Bronchial epithelial cell (primary cell): ENCODE measurements around the gene GDNF. TPM values are rescaled to one million over a fixed set of nuclear protein-coding genes. Genes with fewer than 3 reads are reported as not detected.

Source experiments
- DNase-seq: peaks from one replicate; pipeline ENCODE4 v3.0.0-alpha.2; 2010; ENCODE audit warnings: low read depth
- FAIRE-seq: peaks from 2 replicates; lab custom pipeline; 2011; peaks lifted over from hg19 to GRCh38; lab: Jason Lieb, UNC
- H3K27me3 ChIP-seq: 2 replicates; pipeline ENCODE4 v1.5.1; 2011; ENCODE audit warnings: low read length; ENCODE audit not compliant: control insufficient read depth, insufficient read depth
- H3K36me3 ChIP-seq: 2 replicates; pipeline ENCODE4 v1.5.1; 2011; ENCODE audit warnings: low read length; ENCODE audit not compliant: control insufficient read depth, insufficient read depth
- H3K4me3 ChIP-seq: 2 replicates; pipeline ENCODE4 v1.5.1; 2011; ENCODE audit warnings: mild to moderate bottlenecking, low read depth, low read length, control low read depth
- CTCF ChIP-seq: IDR thresholded peaks from 2 replicates; pipeline ENCODE4 v1.5.1; 2011; ENCODE audit warnings: mild to moderate bottlenecking, moderate library complexity, low read length, control low read depth, inconsistent platforms; ENCODE audit not compliant: insufficient read depth, severe bottlenecking
- total RNA-seq: library from RNA; depleted of rRNA; stranded (reverse); fragments of >200 nt; gene quantifications from 2 replicates; pipeline ENCODE4 v1.2.1, GENCODE V29; 2014

GDNF gene
- total RNA-seq, 1 donor from 2014 or later, result under 0.01 TPM

- H3K36me3 ChIP-seq, result no peaks in the 10 kb centered on the region
- no peak overlapping the region for H3K4me3 ChIP-seq
- DNase-seq (peak; percentile 66), FAIRE-seq (no peak)
- TF ChIP-seq CTCF, result no peak
- H3K27me3 ChIP-seq, result no peaks in the 10 kb centered on the region
Observed at GRCh38 chr5:37814699-37815098, 25.1 kb downstream of the GDNF start.

DNA sequence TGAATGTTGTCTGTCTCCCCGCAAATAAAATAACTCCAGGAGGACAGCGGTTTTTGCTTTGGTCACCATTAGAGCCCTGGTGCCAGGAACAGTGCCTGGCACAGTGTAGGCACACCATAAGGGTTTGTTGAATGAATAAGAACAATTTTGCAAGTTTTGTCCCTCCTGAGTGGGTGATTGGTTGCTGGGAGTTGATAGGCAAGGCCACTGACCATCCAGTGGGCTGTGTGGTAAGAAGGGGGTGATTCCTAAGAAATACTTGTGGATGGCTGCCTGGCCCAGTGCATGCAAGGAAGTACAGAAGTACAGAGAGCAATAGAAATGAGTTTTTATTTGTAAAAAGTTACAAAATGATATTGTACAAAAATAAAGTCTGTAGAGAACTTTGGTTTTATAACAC is 27.5 kb downstream of the GDNF start:
- Histone ChIP-seq H3K4me3 (no peak overlapping the region), H3K27me3 (no peaks in the 10 kb centered on the region), H3K36me3 (no peaks in the 10 kb centered on the region)
- no peak for FAIRE-seq
- DNase-seq, result no peak
- no peak for TF ChIP-seq CTCF

DNA sequence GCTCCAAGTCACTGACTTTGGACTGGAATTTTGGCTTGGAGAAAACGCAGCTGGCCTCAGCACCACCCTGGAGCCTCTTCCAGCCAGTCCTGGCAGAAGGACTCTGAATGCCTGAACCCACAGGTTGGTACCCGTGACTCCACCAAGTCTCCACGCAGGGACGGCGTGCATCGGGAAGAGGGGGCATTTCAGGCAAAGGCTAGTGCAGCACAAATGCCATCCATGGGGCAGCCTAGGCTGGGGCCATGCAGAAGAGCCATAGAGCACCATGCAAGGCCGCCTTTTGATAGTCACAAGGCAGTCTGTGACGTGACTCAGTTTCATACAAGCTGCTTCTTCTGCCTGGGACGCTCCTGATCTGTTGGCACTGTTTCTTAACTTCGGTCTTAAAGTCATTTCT is 28.0 kb downstream of the GDNF start:
- H3K27me3 ChIP-seq, result no peaks in the 10 kb centered on the region
- no peak overlapping the region for H3K4me3 ChIP-seq
- no peak for FAIRE-seq
- no peak for DNase-seq
- TF ChIP-seq CTCF, result no peak
- H3K36me3 ChIP-seq, result no peaks in the 10 kb centered on the region

DNA sequence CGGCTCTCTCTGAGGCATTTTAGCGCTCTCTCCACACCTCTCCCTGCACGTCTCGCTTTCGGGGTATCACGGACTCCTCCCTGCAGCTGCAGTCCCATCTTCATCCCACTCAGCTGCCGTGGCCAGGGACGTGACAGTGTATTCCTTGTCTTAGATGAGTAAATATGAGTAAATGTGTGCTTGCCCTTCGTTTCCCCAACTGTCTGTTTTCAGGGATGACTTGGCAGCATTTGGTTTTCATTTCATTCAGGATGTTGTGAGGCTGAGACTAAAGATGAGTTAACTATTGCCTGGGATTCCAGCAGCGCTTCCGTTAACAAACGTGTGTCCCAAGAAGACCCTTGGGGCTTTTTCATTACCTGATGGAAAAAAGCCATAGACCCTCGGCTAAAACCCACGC is 29.5 kb downstream of the GDNF start:
- no peak for FAIRE-seq

GRCh38 chr5:37808945-37809344 is 30.9 kb downstream of the GDNF start:
- FAIRE-seq (no peak), DNase-seq (no peak)
- H3K4me3 ChIP-seq, result no peak overlapping the region

More for the DNA sequence above, 29.5 kb downstream of the GDNF start:
- Histone ChIP-seq H3K4me3 (no peak overlapping the region), H3K36me3 (no peaks in the 10 kb centered on the region), H3K27me3 (no peaks in the 10 kb centered on the region)
- no peak for DNase-seq
- no peak for TF ChIP-seq CTCF

More at GRCh38 chr5:37808945-37809344, 30.9 kb downstream of the GDNF start:
- peaks cover 2% of the 10 kb centered on the region for H3K27me3 ChIP-seq
- H3K36me3 ChIP-seq, result no peaks in the 10 kb centered on the region
- TF ChIP-seq CTCF, result no peak
